Muscle layer of duodenum (tissue), 2 donors: ENCODE results near the gene CNGA4.
"Not testable (repeated sequence)": the region's sequence is repeated elsewhere in the genome, so short reads cannot be mapped to it uniquely, and the experiment has no call there.

ENCODE experiments used
- H3K27ac ChIP-seq: one replicate; pipeline ENCODE4 v1.7.0; 2013; ENCODE audit warnings: mild to moderate bottlenecking, low read length
- H3K27me3 ChIP-seq: one replicate; pipeline ENCODE4 v1.7.0; 2013; ENCODE audit warnings: low read depth, mild to moderate bottlenecking, control low read depth, low read length
- H3K36me3 ChIP-seq, 2 donors: one replicate each; pipeline ENCODE4 v1.7.0; 2013; ENCODE audit warnings: low read length in 2 of 2, control low read depth in 1 of 2, mild to moderate bottlenecking in 1 of 2; ENCODE audit not compliant: insufficient read depth in 2 of 2, control insufficient read depth in 1 of 2
- H3K4me1 ChIP-seq, 2 donors: one replicate each; pipeline ENCODE4 v1.7.0; 2013; ENCODE audit warnings: low read length in 2 of 2, mild to moderate bottlenecking in 2 of 2, control low read depth in 1 of 2, moderate library complexity in 1 of 2; ENCODE audit not compliant: insufficient read depth in 2 of 2, control insufficient read depth in 1 of 2
- H3K4me3 ChIP-seq, 2 donors: one replicate each; pipeline ENCODE4 v1.7.0; 2013; ENCODE audit warnings: low read length in 2 of 2, low read depth in 1 of 2, mild to moderate bottlenecking in 1 of 2
- H3K9me3 ChIP-seq, 2 donors: one replicate each; pipeline ENCODE4 v1.7.0; 2013; ENCODE audit warnings: low read length in 2 of 2, control low read depth in 1 of 2, mild to moderate bottlenecking in 1 of 2; ENCODE audit not compliant: control insufficient read depth in 1 of 2
- donor health status: healthy.

CNGA4 gene

DNA sequence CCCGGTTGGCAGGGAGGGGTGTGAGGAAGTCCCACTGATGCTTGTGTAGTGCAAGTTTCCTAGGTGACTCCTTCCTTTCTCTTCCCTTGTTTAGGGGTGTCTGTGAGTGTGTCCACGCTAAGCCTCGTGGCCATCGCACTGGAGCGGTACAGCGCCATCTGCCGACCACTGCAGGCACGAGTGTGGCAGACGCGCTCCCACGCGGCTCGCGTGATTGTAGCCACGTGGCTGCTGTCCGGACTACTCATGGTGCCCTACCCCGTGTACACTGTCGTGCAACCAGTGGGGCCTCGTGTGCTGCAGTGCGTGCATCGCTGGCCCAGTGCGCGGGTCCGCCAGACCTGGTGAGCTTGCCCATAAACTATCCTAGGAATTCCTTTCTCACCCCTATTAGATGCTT is 31.1 kb downstream of the CNGA4 start:
- Histone ChIP-seq H3K27ac (no peak overlapping the region), H3K9me3 (no peaks in the 10 kb centered on the region), H3K4me1 (peaks cover 0 to 4% of the 10 kb centered on the region in 2 donors), H3K27me3 (peaks cover 4% of the 10 kb centered on the region), H3K4me3 (no peak overlapping the region), H3K36me3 (no peaks in the 10 kb centered on the region)

DNA sequence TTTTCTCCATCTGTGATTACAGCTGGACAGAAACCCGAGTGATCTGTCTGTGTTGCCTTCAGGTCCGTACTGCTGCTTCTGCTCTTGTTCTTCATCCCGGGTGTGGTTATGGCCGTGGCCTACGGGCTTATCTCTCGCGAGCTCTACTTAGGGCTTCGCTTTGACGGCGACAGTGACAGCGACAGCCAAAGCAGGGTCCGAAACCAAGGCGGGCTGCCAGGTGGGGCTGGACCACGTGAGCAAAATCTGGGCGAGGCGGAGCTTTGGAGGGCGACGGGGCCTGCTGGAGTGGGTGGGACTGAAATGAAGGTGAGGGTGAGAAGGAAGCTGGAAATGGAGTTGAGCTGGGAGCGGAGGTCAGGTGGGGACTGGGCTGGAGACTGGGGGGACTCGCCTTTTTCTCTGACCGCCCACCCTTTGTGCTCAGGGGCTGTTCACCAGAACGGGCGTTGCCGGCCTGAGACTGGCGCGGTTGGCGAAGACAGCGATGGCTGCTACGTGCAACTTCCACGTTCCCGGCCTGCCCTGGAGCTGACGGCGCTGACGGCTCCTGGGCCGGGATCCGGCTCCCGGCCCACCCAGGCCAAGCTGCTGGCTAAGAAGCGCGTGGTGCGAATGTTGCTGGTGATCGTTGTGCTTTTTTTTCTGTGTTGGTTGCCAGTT is 31.8 kb downstream of the CNGA4 start:
- Histone ChIP-seq H3K27me3 (peaks cover 4% of the 10 kb centered on the region), H3K27ac (no peak overlapping the region), H3K4me3 (no peak overlapping the region), H3K9me3 (no peaks in the 10 kb centered on the region), H3K4me1 (peaks cover 0 to 4% of the 10 kb centered on the region in 2 donors), H3K36me3 (no peaks in the 10 kb centered on the region)

DNA sequence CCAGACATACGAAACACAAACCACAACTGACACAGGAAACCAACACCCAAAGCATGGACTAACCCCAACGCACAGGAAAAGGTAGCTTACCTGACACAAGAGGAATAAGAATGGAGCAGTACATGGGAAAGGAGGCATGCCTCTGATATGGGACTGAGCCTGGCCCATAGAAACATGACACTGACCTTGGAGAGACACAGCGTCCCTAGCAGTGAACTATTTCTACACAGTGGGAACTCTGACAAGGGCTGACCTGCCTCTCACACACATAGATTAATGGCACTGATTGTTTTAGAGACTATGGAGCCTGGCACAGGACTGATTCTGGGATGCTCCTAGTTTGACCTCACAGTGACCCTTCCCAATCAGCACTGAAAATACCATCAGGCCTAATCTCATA is 32.7 kb downstream of the CNGA4 start:
- H3K4me3 ChIP-seq = no peak overlapping the region
- H3K9me3 ChIP-seq = peaks cover 0 to 1% of the 10 kb centered on the region in 2 donors
- no peaks in the 10 kb centered on the region for H3K36me3 ChIP-seq
- no peak overlapping the region for H3K27ac ChIP-seq
- H3K4me1 ChIP-seq = peaks cover 0 to 4% of the 10 kb centered on the region in 2 donors
- H3K27me3 ChIP-seq = peaks cover 4% of the 10 kb centered on the region

DNA sequence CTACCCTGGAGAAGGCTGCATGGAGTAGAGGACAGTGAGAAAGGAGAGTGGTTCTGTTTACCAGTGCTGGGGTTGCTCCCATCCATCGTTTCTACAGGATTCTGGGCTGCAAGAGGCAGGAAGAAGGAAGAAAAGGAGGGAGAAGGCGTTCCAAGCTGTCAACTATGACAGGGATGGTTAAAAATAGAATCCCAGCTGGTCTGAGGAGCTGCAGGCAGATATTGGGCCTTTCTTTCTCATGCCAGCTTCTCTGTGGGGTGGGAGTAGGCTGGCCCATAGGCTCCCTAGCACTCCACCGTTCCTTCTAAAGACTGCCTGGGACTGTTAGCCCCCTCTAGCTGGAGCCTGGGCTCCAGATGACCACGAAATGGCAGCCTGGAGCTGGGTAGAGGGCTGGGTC is 34.3 kb downstream of the CNGA4 start:
- Histone ChIP-seq H3K27ac (no peak overlapping the region), H3K4me3 (no peak overlapping the region), H3K36me3 (no peaks in the 10 kb centered on the region), H3K9me3 (peaks cover 0 to 2% of the 10 kb centered on the region in 2 donors), H3K27me3 (peaks cover 4% of the 10 kb centered on the region), H3K4me1 (peaks cover 0 to 4% of the 10 kb centered on the region in 2 donors)

DNA sequence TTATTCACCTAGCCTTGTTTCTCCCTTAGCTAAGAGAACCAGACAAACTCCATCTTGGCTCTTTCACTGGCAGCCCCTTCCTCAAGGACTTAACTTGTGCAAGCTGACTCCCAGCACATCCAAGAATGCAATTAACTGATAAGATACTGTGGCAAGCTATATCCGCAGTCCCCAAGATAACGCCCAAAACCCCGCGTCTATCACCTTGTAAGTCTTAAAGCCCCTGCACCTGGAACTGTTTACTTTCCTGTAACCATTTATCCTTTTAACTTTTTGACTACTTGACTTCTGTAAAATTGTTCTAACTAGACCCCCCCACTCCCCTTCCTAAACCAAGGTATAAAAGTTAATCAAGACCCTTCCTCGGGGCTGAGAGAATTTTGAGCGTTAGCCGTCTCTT is 41.9 kb downstream of the CNGA4 start:
- not testable (repeated sequence) for H3K27ac ChIP-seq

DNA sequence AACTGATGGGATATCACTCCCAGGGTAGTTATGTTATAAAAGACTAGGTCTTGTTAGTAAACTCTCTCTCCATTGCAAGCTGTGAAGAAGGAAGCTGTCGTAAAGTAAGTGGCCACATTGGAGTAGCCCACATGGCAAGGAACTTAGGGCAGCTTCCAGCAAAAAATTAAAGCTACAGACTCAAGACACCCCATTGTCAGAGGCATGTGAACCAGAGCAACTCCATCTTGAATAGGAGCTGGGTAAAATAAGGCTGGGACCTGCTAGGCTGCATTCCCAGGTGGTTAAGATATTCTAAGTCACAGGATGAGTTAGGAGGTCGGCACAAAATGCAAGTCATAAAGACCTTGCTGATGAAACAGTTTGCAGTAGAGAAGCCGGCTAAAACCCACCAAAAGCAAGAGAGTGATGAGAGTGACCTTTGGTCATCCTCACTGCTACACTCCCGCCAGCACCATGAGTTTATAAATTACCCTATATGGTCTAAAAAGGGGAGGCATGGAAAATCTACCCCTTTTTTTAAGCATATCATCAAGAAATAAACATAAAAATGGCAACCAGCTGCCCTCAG is 44.6 kb downstream of the CNGA4 start:
- Histone ChIP-seq H3K27me3 (no peaks in the 10 kb centered on the region), H3K4me3 (no peak overlapping the region), H3K9me3 (no peaks in the 10 kb centered on the region), H3K4me1 (no peaks in the 10 kb centered on the region), H3K36me3 (no peaks in the 10 kb centered on the region), H3K27ac (no peak overlapping the region)

More for the DNA sequence above, 41.9 kb downstream of the CNGA4 start:
- H3K4me1 ChIP-seq, H3K27me3 ChIP-seq, H3K4me3 ChIP-seq, H3K9me3 ChIP-seq, H3K36me3 ChIP-seq: not testable (repeated sequence)

DNA sequence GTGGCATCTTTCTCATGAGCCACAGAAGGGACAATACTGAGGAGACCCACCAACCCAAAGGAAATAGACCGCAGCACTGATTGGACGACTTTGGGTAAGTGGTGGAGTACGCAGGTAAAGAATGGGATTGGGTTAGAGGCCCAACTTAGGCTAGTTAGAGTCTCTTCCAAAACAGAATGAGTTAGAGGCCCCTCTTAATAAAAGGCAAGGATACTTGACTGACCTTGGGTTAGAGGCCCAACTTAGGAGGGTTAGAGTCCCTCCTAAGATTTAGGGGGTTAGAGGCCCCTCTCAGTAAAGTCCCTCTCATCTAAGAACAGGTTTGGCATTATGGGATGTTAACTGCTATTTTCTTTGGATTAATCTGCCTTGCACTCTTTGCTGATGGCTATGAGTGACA is 45.4 kb downstream of the CNGA4 start:
- Histone ChIP-seq H3K9me3 (no peaks in the 10 kb centered on the region), H3K4me3 (no peak overlapping the region), H3K27ac (no peak overlapping the region), H3K27me3 (no peaks in the 10 kb centered on the region), H3K4me1 (no peaks in the 10 kb centered on the region), H3K36me3 (no peaks in the 10 kb centered on the region)

DNA sequence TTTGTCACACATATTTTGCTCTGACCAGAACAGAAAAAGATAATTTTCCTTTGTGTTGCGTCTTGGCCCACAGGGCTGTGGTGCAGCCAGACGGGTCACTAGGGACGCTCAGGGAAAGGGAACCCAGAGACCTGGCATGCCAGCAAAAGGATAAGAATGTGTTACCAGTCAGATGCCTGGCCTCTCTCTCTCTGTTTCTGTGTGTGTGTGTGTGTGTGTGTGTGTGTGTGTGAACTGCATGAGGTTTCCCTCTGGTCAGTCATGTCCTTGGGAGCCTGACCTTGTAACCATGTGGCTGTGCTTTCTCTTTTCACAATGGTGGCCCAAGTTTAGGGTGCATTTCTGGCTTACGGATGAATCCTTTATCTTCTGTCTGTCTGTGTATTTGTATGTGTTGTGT is 46.1 kb downstream of the CNGA4 start:
- Histone ChIP-seq H3K36me3 (no peaks in the 10 kb centered on the region), H3K4me1 (no peaks in the 10 kb centered on the region), H3K27me3 (no peaks in the 10 kb centered on the region), H3K9me3 (no peaks in the 10 kb centered on the region), H3K4me3 (no peak overlapping the region), H3K27ac (no peak overlapping the region)
